ENCODE results near the gene ARHGEF7. TPM values are rescaled to one million over a fixed set of nuclear protein-coding genes. Genes with fewer than 3 reads are reported as not detected.

Gene ARHGEF7
- total RNA-seq, 1 donor from 2014 or later, result 104 TPM

DNA sequence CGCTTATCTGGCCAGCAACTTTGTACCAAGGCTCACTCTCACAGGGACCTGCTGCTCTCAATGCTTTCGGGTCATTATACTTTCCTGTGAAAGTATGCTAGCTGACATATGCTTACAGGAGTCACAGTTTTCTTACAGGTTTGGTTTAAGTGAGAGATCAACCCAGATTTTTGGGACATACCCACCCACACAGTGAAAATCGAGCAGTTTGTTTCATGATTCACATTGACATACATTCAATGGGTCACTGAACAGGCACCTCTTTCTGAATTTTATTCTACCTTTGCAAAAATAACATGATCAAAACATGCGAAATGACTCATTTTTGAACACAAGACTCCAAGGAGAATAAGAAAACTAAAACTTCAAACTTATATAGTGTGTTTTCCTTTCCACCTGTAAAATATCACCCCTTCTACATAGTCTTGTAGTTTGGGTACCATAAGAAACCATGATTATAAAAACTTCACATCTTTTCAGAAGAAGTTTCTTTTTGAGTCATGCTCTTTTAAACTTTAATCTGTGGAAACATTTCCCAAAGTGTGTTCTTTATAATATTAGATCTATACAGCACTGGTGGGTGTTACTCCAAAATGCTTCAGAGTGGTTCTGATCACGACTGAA lies 161.0 kb downstream of the ARHGEF7 start:
- DNase-seq (ENCODE audit: low spot score), result no peak

DNA sequence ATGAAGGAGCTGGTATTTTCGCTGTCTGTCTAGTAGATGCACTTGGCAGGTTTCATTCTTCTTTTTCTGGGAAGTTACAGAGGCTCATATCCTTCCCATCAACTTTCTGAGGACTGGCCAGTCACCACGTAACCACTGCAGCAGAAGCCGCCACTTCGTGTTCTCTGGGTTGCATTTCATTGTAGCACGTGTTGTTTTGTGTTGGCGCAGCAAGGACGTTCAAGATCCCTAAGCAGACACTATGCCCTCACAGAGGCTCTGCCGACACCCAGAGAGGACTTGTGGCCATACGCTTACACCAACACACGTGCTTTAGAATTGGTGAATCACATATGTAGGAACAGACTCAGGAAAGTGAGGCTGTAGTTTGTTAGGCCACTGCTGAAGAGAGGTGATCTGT lies 163.1 kb downstream of the ARHGEF7 start:
- no peak for DNase-seq (ENCODE audit: low spot score)

DNA sequence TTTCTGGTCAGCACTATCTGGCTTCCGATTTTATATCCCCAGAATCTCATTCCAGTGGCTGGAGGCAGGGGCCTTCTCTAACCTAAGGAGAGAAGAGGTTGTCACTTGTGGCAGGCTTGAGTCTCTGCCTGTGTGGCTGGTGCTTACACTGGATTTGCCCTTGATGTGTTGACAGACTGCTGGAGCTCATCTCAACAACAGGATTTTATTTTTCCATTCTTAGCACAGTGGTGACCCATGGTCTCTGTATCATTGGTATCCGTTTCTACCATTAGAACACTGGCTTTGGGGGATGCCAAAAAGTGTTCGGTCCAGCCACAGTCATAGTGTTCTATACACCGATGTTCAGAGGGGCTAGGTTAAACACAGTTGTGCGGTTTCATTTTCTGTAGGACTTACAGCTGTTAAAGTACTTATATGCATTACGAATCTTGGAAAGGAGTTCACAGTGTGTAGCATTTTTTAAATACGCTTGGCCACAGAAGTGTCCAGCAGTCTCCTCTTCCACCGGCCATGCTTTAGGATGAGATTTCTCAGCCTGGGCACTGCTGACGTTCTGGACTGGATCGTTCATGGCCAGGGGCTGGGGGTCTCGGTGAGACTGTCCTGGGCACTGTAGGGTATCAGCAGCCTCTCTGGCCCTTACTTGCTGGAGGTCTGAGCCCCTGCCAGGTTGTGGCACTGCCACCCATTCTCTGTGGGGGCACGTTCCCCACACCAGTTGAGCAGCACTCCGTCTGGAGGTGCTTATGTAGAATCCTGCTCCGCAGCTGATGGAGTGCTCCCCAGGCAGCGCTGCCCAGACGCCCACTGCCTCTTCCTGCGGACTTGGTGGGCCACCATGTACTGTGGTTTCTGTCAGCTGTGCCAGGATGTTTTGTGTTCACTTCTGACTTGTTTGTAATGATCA lies 163.9 kb downstream of the ARHGEF7 start:
- DNase-seq (ENCODE audit: low spot score), result no peak

DNA sequence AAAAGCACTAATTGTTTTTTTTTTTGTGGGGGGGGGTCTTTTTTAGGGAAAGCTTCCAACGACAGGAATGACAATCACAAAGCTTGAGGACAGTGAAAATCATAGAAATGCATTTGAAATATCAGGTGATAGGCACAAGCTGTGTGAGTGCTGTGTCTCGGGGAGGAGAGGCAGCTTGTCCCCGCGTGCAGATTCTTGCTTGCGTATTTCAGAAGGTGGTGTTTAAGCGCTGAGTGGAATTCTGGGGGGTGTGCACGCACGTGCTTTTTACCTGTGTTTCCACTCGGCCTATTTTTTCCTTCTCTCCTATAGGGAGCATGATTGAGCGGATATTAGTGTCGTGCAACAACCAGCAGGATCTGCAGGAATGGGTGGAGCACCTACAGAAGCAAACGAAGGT lies 165.1 kb downstream of the ARHGEF7 start:
- no peak for DNase-seq (ENCODE audit: low spot score)

DNA sequence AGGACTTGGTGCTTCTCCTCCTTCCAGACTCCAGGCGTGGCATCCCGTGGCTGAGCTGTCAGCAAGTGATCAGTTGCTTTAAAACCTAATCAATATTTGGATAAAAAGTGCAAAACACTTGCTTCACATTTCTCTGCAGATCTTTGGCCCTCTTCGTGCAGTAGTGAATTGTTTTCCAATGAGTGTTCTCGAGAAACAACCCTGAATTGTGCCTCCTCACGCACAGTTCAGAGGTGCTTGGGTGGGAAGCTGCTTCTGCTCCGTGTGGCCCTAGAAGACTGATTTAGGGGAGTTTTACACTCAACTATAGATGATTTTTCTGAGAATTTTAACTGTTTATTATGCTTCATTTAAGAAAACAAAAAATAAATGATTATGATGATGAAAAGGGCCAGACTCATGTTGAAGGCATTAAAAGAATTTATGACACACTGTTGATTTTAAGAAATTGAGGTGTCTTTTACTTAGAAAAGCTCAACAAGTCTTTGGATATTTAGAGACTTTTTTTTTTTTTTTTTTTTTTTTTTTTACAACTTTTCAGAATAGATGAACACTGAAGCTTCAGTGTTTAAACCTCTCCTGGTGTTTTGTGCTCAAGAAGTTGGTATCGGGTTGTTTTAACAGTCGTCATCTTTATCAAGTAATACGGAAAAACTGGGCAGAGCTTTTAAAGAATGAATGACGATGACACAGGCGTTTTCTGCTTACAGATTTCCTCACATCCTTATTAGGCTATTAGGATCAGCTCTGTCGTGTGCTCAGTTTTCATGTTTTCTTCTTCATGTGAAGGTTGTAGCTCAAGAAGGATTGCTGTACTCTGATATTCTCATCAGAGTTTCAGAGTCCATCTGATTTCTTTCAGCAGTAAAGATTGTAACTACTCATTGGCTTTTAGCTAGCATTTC lies 165.8 kb downstream of the ARHGEF7 start:
- no peak for DNase-seq (ENCODE audit: low spot score)

DNA sequence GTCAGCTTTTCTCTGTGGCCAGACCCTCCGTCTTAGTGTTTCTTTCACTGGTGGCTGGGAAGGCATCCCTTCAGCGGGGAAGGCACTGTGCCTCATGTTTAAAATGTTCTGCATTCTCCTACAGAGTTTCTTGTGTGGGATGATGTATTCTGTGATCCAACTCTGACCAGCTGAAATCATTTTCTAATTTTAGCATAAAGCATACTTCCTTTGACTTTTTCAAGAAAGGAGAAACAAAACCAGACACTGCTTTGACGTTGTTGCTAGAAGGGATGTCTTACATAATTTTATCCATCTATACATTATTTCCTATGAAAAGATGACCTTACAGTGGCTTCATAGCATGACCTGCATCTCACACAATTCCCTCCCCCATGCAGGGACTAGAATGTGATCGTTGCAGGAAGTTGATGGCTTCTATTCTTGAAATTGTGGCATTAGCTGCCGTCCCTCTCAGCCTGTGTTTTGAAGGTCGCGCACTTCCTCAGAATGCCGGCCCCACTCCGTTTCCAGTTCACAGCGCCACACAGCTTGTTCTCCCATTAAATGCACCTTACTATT lies 166.7 kb downstream of the ARHGEF7 start:
- no peak for DNase-seq (ENCODE audit: low spot score)

DNA sequence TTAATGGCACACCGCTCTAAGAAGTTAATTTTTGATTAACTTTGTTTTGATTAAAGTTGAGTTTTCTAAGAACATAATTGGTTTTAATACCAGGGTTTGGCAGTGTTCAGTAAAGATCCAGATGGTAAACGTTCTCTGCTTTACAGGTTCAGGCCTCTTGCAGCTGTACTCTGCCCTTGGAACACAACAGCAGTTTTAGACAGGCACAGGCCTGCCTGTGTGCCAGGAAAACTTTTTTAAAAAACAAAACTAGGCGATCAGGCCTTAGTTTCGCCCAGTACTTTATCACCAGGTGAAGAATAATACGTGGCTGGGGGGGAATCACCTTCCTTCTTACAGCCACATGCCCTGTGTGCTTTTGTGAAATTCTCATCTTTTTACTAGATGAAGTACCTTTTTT lies 167.3 kb downstream of the ARHGEF7 start:
- peak; percentile 54 for DNase-seq (ENCODE audit: low spot score)

DNA sequence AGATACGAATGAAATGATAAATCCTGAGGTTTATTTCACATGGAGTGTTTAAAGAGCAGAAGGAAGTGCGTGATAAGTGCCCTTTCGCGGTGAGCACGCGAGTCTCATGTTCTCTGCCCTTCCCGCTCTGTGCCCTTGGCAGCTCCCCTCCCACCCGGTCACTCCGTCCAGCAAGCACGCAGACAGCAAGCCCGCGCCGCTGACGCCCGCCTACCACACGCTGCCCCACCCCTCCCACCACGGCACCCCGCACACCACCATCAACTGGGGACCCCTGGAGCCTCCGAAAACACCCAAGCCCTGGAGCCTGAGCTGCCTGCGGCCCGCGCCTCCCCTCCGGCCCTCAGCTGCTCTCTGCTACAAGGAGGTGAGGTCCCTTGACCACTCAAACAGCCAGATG lies 167.9 kb downstream of the ARHGEF7 start:
- DNase-seq (ENCODE audit: low spot score), result no peak

DNA sequence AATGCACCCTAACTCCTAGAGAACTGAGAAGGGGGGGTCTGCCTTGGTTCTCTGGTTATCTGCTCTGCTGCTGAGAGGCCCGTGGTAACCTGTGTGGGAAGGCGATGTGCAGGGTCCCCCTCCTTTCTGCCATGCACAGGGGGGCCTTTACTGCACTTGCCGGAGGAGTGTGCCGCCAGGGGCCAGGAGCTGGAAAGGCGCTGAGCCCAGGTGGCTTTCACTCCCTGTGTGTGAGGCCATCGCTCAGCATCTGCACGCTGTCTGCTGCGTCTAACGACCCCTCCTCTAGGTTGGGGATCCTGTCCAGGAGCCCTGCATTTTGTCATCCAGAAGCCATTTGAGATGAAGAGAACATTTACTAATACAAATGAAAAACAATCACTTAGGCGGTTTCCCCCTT lies 168.3 kb downstream of the ARHGEF7 start:
- no peak for DNase-seq (ENCODE audit: low spot score)

DNA sequence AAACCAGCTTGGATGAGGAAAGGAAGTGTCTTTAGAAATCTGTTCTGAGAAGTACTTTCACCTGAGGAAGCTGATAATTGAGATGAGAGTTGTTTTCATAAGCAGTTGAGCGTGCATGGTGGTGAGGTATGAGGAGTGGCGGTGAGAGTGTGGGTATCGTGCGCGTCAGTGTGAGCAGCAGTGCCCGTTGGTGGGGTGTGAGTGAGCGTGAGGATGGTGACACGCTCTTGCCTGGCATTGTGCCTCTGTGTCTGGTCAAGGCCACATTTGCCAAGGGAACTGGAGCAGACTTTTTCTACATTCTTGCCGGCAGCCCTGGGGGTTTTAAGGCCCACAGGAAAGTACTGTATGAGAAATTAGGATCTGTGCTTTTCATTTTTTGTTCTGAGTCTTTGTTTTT lies 168.9 kb downstream of the ARHGEF7 start:
- no peak for DNase-seq (ENCODE audit: low spot score)

DNA sequence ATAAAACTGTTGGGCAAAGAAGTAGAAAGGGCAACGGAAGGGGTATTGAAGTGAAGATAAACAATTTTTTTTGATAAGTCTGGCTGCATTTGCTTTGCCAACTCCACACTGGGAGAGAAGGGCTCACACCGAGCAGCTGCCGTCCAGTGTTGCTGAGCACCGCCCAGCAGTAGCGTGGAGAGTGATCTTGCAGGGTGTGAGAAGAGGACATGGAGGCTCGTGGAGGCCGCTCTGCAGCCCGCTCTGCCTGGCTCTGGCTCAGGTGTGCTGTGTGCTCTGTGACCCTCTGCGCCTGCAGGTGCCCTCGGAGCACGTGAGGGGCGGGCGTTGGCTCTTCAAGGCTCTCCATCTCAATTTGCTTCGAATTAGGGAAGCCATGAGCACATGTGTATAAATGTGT lies 169.5 kb downstream of the ARHGEF7 start:
- no peak for DNase-seq (ENCODE audit: low spot score)

DNA sequence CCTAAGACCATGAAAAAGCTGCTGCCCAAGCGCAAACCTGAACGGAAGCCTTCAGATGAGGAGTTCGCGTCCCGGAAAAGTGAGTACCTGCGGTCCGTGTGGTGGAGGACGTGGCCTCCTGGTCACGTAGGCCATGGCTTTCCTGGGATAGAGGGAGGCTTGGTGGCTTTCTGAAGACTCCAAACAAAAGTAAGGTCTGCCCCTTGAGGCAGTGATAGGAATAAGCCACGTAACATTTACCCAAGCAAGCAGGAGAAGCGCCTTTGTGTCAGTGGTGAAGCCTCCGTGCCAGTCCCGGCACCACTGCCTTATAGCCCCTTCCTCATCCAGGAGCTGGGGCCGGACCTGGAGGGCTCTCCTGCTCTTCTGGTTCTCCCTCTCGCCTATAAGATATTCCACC lies 171.1 kb downstream of the ARHGEF7 start:
- no peak for DNase-seq (ENCODE audit: low spot score)

DNA sequence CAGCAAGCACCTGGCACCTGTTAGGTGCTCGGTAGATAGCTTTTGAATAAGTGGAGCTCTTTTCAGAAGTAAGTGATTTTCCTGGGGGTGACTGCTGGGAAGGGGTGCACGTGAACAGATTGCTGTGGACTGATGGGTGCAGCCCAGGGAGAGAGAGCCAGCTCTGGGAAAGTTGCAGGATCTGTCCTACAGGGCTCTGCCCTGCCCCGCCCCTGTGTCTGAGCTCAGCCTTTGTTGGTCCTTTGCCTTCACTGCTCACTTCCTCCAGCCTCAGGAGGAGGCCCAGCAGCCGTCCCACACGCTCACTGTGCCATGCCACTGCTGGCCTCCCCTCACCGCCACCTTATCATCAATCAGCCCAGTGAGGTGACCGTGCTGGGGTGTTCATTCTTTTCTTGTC lies 171.6 kb downstream of the ARHGEF7 start:
- DNase-seq (ENCODE audit: low spot score), result no peak

DNA sequence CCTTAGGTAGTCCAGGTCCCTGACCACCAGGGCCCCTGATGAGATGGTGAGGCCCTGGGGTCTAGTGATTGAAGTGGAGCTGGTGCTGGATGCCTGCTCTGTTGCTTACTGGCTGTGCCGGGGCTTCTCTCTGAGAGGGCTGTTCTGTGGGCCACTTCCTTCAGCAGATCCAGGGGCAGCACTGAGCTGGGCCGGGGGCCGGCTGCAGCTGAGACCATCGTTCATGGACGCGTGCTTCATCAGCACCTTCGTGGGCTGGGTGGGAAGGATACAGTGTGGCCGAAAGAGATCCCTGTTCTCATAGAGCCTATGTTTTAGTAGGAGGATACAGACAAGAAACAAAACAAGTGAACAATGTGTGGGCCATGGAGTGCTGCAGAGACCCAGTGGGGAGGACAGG lies 172.1 kb downstream of the ARHGEF7 start:
- no peak for DNase-seq (ENCODE audit: low spot score)

DNA sequence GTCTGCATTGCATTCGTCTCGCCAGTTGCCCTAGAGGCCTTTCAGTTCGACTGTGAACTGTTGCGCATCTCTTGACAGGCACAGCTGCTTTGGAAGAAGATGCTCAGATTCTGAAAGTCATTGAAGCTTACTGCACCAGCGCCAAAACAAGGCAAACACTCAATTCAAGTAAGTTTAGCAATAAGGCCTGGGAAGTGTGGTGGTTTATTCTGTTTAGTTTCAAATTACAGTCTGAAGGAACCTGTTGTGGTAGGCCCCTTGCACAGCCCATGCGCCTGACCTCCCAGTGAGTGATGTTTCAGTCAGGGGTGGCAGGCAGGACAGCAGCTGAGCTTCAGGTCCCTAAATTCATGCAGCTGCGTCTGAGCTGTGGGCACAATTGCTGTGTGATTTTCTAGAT lies 173.2 kb downstream of the ARHGEF7 start:
- no peak for DNase-seq (ENCODE audit: low spot score)

DNA sequence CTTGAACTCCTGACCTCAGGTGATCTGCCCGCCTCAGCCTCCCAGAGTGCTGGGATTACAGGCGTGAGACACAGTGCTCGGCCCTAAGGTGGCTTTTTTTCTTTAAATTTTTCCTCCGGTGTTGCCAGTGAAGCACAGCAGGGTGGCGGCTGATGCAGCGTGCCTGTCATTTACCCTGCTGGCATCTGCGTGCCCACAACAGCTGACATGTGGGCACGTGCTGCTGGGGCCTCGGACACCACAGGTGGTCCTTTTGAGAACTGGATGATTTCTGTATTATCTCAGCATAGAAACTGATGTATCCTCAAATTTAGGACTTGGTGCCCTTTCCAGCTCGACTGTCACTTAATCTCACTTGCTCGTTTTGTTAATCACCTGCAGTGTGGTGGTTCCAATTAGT lies 174.1 kb downstream of the ARHGEF7 start:
- no peak for DNase-seq (ENCODE audit: low spot score)

DNA sequence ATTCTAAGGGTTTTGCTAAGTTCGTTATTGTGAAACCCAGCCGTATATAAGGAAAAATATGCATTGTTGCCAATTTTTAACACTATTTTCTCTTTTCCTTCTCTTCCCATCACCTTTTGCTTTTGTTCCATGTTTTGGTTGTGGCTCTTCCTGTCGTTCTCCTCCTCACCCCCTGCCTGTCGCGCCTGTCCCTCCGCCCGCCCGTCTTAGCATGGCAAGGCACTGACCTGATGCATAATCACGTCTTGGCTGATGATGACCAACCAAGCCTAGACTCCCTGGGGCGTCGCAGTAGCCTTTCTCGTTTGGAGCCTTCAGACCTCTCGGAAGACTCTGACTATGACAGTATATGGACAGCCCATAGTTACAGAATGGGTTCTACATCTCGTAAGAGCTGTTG lies 176.8 kb downstream of the ARHGEF7 start:
- DNase-seq (ENCODE audit: low spot score), result no peak

DNA sequence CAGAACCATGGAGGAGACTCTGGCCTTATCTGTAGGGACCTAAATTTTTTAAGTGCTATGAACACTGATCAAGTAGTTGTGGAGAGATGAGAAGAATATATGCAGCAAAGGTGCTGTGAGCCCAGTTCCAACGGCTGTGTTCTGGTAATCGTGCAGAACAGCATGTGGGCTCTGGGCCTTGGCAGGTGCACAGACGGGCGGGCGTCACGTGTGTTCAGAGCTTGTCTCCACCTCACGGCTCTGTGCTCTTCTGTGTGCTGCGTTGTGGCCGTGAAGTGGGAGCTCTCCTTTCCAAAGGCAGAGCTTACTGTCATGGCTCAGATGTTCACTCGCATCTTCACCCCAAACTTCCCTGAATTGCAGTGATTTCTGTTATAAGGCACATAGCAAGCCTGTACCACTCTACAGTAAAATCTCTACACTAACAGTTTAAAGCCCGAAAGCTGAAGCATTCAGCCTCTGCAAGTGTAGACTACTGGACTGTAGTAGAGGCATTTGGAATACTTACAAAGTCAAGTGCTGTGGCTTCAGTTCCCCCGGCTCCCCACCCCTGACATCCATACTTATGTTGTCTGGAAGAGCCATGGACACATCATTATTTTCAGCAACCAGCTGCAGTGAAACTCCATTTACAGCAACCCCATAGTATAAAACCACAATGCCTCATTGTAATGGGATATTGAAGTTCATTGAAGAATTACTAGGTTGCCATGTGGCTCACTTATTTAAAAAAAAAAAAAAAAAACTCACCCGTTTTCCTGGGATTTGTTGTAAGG lies 177.8 kb downstream of the ARHGEF7 start:
- no peak for DNase-seq (ENCODE audit: low spot score)

DNA sequence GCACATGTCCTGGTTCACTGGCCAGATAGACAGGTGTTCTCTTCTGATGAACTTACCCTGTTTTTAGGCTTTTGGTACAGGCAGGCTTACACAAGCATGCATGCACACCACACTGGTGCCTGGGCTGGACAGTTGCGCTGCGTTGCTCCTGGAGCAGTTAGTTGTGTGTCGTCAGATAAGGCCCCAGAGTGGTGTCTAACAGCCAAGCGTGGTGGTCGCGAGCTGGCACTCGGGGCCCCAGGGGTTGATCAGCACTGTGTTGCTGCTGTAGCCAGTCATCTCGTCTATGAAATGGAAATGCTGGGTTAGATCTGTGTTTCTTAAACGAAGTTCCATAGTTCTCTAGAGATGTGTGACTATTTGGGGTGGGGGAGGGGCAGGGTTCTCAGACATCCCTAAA lies 180.8 kb downstream of the ARHGEF7 start:
- DNase-seq (ENCODE audit: low spot score), result no peak

DNA sequence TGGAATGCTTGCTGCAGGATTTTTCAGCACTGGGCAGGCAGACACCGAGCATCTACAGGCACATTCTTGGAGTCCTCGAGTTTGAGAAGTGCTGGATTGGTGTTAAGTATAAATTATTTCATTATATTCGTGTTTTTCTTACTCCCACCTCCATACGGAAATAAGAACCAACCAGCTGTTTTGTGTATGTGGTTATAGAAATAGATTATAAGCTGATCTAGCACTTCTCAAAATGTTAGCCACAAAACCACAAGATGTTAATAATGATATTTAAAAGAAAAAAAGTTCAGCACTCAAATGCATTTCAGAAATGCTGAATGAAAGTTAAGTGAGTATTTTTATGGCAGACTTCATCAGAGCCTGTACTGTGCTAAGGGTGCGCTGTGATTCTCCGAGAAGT lies 181.3 kb downstream of the ARHGEF7 start:
- no peak for DNase-seq (ENCODE audit: low spot score)
